ENCODE measurements around the gene MYPN. TPM values are rescaled to one million over a fixed set of nuclear protein-coding genes. Genes with fewer than 3 reads are reported as not detected.

Gene MYPN
- total RNA-seq, 1 donor: 1.8 TPM

DNA sequence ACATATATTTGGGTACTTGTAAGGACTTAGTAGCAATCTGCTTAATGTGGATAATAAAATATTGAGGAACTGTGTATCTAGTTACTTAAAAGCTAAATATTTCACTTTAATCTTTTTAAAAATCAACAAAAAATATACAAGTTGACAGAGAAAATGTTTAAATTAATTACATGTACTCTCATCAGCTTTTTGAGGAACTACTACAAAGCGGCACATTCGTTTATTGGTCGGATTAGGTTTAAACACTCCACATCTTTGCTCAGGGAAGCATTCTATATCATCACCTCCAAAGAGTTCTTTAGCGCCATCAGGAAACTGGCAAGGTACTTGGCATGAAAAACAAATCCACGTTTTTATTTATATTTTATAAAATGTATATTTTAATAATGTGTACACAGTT lies 121.0 kb downstream of the MYPN start:
- H3K9me3 ChIP-seq (ENCODE audit: low read depth, low read length): no peaks in the 10 kb centered on the region
- no peaks in the 10 kb centered on the region for H3K79me2 ChIP-seq (ENCODE audit: insufficient read depth, low read length)
- TF ChIP-seq, protein P1, sequence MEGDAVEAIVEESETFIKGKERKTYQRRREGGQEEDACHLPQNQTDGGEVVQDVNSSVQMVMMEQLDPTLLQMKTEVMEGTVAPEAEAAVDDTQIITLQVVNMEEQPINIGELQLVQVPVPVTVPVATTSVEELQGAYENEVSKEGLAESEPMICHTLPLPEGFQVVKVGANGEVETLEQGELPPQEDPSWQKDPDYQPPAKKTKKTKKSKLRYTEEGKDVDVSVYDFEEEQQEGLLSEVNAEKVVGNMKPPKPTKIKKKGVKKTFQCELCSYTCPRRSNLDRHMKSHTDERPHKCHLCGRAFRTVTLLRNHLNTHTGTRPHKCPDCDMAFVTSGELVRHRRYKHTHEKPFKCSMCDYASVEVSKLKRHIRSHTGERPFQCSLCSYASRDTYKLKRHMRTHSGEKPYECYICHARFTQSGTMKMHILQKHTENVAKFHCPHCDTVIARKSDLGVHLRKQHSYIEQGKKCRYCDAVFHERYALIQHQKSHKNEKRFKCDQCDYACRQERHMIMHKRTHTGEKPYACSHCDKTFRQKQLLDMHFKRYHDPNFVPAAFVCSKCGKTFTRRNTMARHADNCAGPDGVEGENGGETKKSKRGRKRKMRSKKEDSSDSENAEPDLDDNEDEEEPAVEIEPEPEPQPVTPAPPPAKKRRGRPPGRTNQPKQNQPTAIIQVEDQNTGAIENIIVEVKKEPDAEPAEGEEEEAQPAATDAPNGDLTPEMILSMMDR (IDR thresholded peaks at IDR 0.05; ENCODE audit: extremely low read depth, low read depth, low read length): no peak
- H3K36me3 ChIP-seq (ENCODE audit: insufficient read depth, low read length): no peaks in the 10 kb centered on the region
- H4K20me1 ChIP-seq (ENCODE audit: insufficient read depth, low read length): no peaks in the 10 kb centered on the region
- H2AFZ ChIP-seq (ENCODE audit: low read length): no peak overlapping the region
- DNase-seq (ENCODE audit: insufficient read length, low spot score, missing footprints): no peak
- H3K27me3 ChIP-seq (ENCODE audit: insufficient read depth, low read length): peaks cover 18% of the 10 kb centered on the region
- H3K4me2 ChIP-seq (ENCODE audit: insufficient read depth, low read length): peak overlapping the region; percentile 93
- H3K4me1 ChIP-seq (ENCODE audit: insufficient read depth, low read length): peaks cover 14% of the 10 kb centered on the region
- H3K4me3 ChIP-seq (ENCODE audit: insufficient read depth, low read length): no peak overlapping the region
- no peak overlapping the region for H3K27ac ChIP-seq (ENCODE audit: low read depth, low read length)

DNA sequence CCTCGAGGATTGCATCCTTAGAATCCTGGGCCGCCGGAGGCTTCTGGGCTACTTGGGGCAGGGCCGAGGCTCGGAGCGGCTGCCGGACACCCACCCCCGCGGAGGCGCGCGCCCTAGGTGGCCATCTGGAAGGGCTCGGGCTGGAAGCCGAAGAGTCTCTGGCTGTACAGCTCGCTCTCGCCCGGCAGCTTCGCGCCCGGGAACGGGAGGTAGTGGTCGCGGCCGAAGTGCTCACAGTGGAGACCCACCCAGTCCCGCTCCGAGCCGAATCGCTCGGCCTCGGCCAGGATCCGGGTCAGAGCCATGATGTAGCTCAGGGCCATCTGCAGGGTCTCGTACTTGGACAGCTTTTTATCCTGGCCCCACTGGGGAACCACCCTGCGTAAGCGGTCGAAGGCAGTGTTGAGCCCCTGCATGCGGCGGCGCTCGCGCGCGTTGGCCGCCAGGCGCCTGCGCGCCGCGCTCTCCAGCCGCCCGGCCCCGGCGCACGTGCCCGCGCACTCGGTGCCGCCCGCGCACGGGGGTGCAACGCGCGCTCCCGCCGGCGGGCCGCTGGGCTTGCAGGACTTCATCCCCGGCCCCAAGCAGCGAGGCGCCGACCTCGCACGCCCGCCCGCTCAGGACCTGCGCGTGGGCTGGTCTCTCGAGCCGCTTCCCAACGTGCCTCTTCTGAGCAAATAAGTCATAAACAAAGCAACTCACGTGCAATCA lies 122.0 kb downstream of the MYPN start:
- Histone ChIP-seq H2AFZ (ENCODE audit: low read length) (peak overlapping the region; percentile 95), H3K4me3 (ENCODE audit: insufficient read depth, low read length) (peak overlapping the region; percentile 78), H3K4me1 (ENCODE audit: insufficient read depth, low read length) (peaks cover 14% of the 10 kb centered on the region), H3K79me2 (ENCODE audit: insufficient read depth, low read length) (no peaks in the 10 kb centered on the region), H4K20me1 (ENCODE audit: insufficient read depth, low read length) (no peaks in the 10 kb centered on the region), H3K9me3 (ENCODE audit: low read depth, low read length) (no peaks in the 10 kb centered on the region), H3K4me2 (ENCODE audit: insufficient read depth, low read length) (peak overlapping the region; percentile 93), H3K27ac (ENCODE audit: low read depth, low read length) (no peak overlapping the region), H3K27me3 (ENCODE audit: insufficient read depth, low read length) (peaks cover 18% of the 10 kb centered on the region), H3K36me3 (ENCODE audit: insufficient read depth, low read length) (no peaks in the 10 kb centered on the region)
- DNase-seq (ENCODE audit: insufficient read length, low spot score, missing footprints): peak; percentile 97
- TF ChIP-seq, protein P1 (IDR thresholded peaks at IDR 0.05; ENCODE audit: extremely low read depth, low read depth, low read length): no peak

DNA sequence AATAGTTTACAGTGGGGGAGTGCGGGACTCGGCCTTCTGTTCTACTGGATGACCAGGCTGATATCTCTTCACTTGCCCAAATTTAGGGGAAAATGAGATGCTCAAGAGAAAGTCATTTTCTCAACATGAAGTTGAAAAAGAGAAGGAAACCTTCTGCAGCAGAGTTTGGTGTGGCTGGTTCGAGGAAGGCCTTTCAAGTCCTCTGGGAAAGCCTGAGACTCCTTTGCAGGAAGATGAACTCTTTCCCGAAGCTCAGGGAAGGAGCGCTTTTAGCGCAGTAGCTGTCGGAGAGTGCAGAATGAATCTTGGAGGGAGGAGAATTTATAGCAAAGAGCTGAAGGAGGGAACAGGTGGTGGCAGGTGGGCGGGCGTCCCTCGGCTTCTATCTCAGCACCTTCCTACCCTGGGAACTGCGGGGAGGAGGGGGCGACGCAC lies 122.5 kb downstream of the MYPN start, which contains the start of gene ATOH7:
TSS of gene ATOH7 (minus strand) at position 297 of the 435 bp plus-strand sequence. CDS start 436 bp downstream, outside the sequence.
- Histone ChIP-seq H3K4me3 (ENCODE audit: insufficient read depth, low read length) (peak within 1 kb of the TSS; percentile 78), H3K4me2 (ENCODE audit: insufficient read depth, low read length) (peak within 1 kb of the TSS; percentile 93), H3K9me3 (ENCODE audit: low read depth, low read length) (no peaks in the 10 kb centered on the region), H3K36me3 (ENCODE audit: insufficient read depth, low read length) (no peaks in the 10 kb centered on the region), H4K20me1 (ENCODE audit: insufficient read depth, low read length) (no peaks in the 10 kb centered on the region), H3K79me2 (ENCODE audit: insufficient read depth, low read length) (no peaks in the 10 kb centered on the region), H3K27me3 (ENCODE audit: insufficient read depth, low read length) (peaks cover 18% of the 10 kb centered on the region), H3K4me1 (ENCODE audit: insufficient read depth, low read length) (peaks cover 14% of the 10 kb centered on the region), H3K27ac (ENCODE audit: low read depth, low read length) (no peak within 1 kb of the TSS), H2AFZ (ENCODE audit: low read length) (peak within 1 kb of the TSS; percentile 95)
- TF ChIP-seq, protein P1 (IDR thresholded peaks at IDR 0.05; ENCODE audit: extremely low read depth, low read depth, low read length): no peak
- no peak for DNase-seq (ENCODE audit: insufficient read length, low spot score, missing footprints)

DNA sequence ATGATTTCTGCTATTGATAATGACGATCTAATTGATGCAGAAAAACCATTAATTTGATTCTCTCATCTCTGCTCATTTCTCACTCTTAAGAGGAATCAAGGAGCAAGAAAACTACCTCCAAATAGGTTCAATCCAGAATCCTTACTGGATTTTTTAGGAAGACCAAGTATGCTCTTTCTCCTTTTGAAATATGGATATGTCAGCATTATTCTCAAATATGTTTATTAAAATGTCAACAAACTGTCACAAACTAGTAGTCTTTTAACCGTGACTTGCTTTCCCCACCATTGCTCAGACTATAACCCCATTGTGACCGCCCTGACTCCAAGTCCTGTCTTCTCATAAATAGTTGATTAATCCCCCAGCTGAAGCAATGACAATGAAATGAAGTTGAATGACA lies 123.8 kb downstream of the MYPN start:
- Histone ChIP-seq H3K27me3 (ENCODE audit: insufficient read depth, low read length) (peaks cover 18% of the 10 kb centered on the region), H3K27ac (ENCODE audit: low read depth, low read length) (no peak overlapping the region), H2AFZ (ENCODE audit: low read length) (no peak overlapping the region), H3K79me2 (ENCODE audit: insufficient read depth, low read length) (no peaks in the 10 kb centered on the region), H3K36me3 (ENCODE audit: insufficient read depth, low read length) (no peaks in the 10 kb centered on the region), H3K4me1 (ENCODE audit: insufficient read depth, low read length) (peaks cover 14% of the 10 kb centered on the region), H3K9me3 (ENCODE audit: low read depth, low read length) (no peaks in the 10 kb centered on the region), H3K4me3 (ENCODE audit: insufficient read depth, low read length) (no peak overlapping the region), H3K4me2 (ENCODE audit: insufficient read depth, low read length) (no peak overlapping the region), H4K20me1 (ENCODE audit: insufficient read depth, low read length) (no peaks in the 10 kb centered on the region)
- TF ChIP-seq, protein P1 (IDR thresholded peaks at IDR 0.05; ENCODE audit: extremely low read depth, low read depth, low read length): no peak
- no peak for DNase-seq (ENCODE audit: insufficient read length, low spot score, missing footprints)
